Measurements from ENCODE around the gene BUD23. TPM values are rescaled to one million over a fixed set of nuclear protein-coding genes. Genes with fewer than 3 reads are reported as not detected.

BUD23 gene
- total RNA-seq, 2 experiments from 2014 or later, result 108 TPM

DNA sequence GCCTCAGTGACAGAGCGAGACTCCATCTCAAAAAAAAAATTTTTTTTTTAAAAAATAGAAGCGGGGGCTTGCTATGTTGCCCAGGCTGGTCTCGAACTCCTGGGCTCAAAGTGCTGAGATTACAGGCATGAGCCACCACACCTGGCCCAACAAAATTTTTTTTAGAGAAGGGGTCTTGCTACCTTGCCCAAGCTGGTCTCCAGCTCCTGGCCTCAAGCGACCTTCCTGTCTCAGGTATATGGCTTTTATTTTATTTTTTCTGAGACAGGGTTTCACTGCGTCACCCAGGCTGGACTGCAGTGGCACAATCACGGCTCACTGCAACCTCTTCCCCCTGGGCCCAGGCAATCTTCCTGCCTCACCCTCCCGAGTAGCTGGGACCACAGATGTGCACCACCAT is 56.8 kb downstream of the BUD23 start:
- TF ChIP-seq, protein P1, sequence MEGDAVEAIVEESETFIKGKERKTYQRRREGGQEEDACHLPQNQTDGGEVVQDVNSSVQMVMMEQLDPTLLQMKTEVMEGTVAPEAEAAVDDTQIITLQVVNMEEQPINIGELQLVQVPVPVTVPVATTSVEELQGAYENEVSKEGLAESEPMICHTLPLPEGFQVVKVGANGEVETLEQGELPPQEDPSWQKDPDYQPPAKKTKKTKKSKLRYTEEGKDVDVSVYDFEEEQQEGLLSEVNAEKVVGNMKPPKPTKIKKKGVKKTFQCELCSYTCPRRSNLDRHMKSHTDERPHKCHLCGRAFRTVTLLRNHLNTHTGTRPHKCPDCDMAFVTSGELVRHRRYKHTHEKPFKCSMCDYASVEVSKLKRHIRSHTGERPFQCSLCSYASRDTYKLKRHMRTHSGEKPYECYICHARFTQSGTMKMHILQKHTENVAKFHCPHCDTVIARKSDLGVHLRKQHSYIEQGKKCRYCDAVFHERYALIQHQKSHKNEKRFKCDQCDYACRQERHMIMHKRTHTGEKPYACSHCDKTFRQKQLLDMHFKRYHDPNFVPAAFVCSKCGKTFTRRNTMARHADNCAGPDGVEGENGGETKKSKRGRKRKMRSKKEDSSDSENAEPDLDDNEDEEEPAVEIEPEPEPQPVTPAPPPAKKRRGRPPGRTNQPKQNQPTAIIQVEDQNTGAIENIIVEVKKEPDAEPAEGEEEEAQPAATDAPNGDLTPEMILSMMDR (IDR thresholded peaks at IDR 0.05), result no peak
- DNase-seq, result no peak
- peaks cover 6% of the 10 kb centered on the region for H3K36me3 Mint-ChIP-seq (ENCODE audit: low read depth)
- intact Hi-C loops (cut with micrococcal nuclease), result no loop called here
- H3K9me3 Mint-ChIP-seq, result no peaks in the 10 kb centered on the region
- POLR2A ChIA-PET, result interaction anchor here (0.7 kb wide), 1 partner anchor 59 kb away, joined by 3 read pairs; no protein-coding TSS in a partner anchor
- no peaks in the 10 kb centered on the region for H3K4me1 Mint-ChIP-seq (ENCODE audit: low read depth)
- no peak overlapping the region for H3K27ac Mint-ChIP-seq
- H3K27me3 Mint-ChIP-seq, result no peaks in the 10 kb centered on the region
- CTCF ChIA-PET, result interaction anchor here (0.6 to 1.8 kb wide), 4 partner anchors 15 to 253 kb away, joined by 3 to 8 read pairs (median 4); no protein-coding TSS in a partner anchor
- no peak for ATAC-seq
- H3K4me3 Mint-ChIP-seq, result peak overlapping the region; percentile 26

DNA sequence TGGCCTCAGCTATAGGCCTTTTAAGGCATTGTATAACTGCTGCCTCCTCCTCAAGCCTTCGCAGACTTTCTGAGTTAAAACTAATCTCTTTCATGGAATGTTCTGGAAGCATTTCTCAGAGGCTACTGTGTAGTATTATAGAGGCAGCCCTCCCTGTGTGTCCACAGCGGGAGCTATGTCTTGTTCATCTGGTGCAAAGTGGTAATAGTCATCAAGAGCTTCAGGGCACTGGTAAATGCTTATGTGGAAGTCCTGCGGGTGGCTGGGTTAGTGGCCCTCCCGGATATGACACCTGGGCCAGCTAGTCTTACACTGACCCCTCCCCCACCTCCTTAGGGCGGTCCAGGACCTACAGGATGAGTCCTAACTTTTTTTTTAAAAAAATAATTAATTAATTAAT is 57.4 kb downstream of the BUD23 start:
- intact Hi-C loops (cut with micrococcal nuclease), result no loop called here
- CTCF ChIA-PET, result interaction anchor here (0.6 to 1.8 kb wide), 3 partner anchors 15 to 134 kb away, joined by 3 to 8 read pairs (median 4); no protein-coding TSS in a partner anchor
- POLR2A ChIA-PET, result no interaction called here
- Mint-ChIP-seq H3K4me1 (ENCODE audit: low read depth) (no peaks in the 10 kb centered on the region), H3K4me3 (peak overlapping the region; percentile 26), H3K36me3 (ENCODE audit: low read depth) (peaks cover 6% of the 10 kb centered on the region), H3K27ac (no peak overlapping the region), H3K9me3 (no peaks in the 10 kb centered on the region), H3K27me3 (no peaks in the 10 kb centered on the region)
- no peak for ATAC-seq
- TF ChIP-seq, protein P1 (IDR thresholded peaks at IDR 0.05), result no peak
- DNase-seq, result no peak

DNA sequence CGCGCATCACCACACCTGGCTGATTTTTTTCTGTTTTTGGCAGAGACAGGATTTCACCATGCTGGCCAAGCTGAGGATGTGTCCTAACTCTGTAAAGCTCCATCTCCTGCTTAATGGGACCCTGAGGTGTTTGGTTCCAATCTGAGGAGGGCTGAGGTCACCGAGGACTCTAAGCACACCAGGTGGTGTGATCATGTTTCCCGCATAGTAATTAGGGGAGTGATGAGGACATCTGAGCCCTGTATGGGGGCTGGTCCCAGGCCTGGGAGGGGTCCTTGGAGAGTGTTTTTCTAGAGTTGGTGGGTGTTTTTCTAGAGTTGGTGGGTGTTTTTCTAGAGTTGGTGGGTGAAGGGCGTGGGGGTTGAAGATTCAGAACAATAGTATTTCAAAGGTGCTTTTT is 58.2 kb downstream of the BUD23 start:
- ChIA-PET POLR2A (no interaction called here), CTCF (interaction anchor here (1.8 kb wide), 1 partner anchor 134 kb away, joined by 8 read pairs; no protein-coding TSS in a partner anchor)
- TF ChIP-seq, protein P1 (IDR thresholded peaks at IDR 0.05), result no peak
- no peaks in the 10 kb centered on the region for H3K9me3 Mint-ChIP-seq
- intact Hi-C loops (cut with micrococcal nuclease), result no loop called here
- H3K4me1 Mint-ChIP-seq (ENCODE audit: low read depth), result no peaks in the 10 kb centered on the region
- no peak overlapping the region for H3K27ac Mint-ChIP-seq
- DNase-seq (no peak), ATAC-seq (no peak)
- peaks cover 3% of the 10 kb centered on the region for H3K36me3 Mint-ChIP-seq (ENCODE audit: low read depth)
- H3K27me3 Mint-ChIP-seq, result no peaks in the 10 kb centered on the region
- no peak overlapping the region for H3K4me3 Mint-ChIP-seq

DNA sequence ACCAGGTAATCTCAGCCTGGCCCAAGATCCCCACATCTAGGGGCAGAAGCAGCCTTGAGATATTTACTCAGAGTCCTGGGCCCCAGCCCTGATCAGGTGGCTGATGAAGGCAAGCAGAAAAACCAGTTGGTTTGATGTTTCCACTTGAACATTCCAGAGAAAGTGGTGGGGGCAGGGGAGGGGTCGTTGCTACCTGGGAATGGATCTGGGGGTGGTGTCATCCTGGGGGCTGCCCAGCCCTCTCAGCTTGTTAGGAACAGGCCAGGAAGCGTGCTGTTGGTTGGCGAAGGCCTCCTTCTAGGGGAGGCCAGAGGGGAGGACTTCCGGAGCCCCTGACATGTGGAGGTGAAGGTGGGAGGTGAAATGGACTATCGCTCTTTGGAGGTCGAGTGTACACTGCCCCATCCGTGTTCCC is 58.9 kb downstream of the BUD23 start:
- Mint-ChIP-seq H3K4me1 (ENCODE audit: low read depth) (no peaks in the 10 kb centered on the region), H3K9me3 (no peaks in the 10 kb centered on the region), H3K27me3 (no peaks in the 10 kb centered on the region), H3K27ac (no peak overlapping the region), H3K36me3 (ENCODE audit: low read depth) (no peaks in the 10 kb centered on the region), H3K4me3 (no peak overlapping the region)
- ATAC-seq, result no peak
- TF ChIP-seq, protein P1 (IDR thresholded peaks at IDR 0.05), result no peak
- CTCF ChIA-PET, result no interaction called here
- POLR2A ChIA-PET, result no interaction called here
- intact Hi-C loops (cut with micrococcal nuclease), result no loop called here
- DNase-seq, result no peak

DNA sequence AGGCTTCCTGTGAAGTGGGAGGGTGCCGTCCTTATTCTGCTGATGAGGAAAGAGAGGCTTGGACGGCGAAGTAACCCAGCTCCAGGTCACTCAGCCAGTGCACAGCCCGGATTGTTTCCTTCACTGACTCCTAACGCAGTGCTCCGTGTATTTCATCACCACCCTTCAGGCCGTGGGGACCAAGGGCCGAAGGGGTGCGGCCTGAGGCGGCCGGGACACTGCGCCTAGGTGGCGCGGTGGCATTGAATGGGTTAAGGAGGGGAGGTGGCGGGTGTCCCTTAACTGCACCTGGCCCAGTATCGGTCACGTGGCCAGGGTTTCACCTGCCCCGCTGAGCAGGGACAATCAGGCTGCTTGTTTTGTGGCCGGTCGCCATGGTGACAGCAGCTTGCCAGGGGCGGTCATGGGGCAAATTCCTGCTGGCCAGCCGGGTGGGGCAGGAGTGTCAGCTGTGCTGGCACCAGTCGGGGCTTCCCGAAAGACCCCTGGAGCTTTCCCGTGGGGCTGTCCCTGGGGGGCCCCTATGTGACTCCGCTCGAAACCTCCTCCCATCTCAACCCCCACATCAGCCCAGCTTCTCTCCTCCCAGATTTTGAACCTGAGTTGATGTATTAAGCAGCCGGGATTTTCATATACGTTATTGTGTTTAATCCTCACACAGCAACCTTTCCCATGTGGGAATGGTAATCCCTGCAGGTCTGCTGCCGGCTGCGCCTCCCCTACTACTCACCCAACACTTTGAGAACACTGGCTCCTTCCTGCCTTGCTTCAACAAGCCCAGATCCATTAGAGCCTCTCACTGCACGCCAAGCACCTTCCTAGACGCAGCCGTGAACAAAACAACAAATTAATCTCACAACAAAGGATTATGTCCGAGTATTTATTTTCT is 59.6 kb downstream of the BUD23 start:
- intact Hi-C loops (cut with micrococcal nuclease), result no loop called here
- H3K36me3 Mint-ChIP-seq (ENCODE audit: low read depth), result no peaks in the 10 kb centered on the region
- no peak overlapping the region for H3K4me3 Mint-ChIP-seq
- no peak overlapping the region for H3K27ac Mint-ChIP-seq
- H3K4me1 Mint-ChIP-seq (ENCODE audit: low read depth), result no peaks in the 10 kb centered on the region
- no peaks in the 10 kb centered on the region for H3K9me3 Mint-ChIP-seq
- H3K27me3 Mint-ChIP-seq, result no peaks in the 10 kb centered on the region
- DNase-seq (no peak), ATAC-seq (no peak)
- TF ChIP-seq, protein P1 (IDR thresholded peaks at IDR 0.05), result no peak
- ChIA-PET CTCF (no interaction called here), POLR2A (no interaction called here)

Measured in activated CD8-positive, alpha-beta T cell treated with anti-CD3 and anti-CD28 coated beads for 36 hours (primary cell).